Brain pericyte (primary cell): Measurements from ENCODE around the gene GLIPR2.

ENCODE experiments used
- DNase-seq: peaks from one replicate; pipeline ENCODE4 v3.0.0-alpha.2; 2012; ENCODE audit warnings: low read depth, low spot score

Gene GLIPR2

DNA sequence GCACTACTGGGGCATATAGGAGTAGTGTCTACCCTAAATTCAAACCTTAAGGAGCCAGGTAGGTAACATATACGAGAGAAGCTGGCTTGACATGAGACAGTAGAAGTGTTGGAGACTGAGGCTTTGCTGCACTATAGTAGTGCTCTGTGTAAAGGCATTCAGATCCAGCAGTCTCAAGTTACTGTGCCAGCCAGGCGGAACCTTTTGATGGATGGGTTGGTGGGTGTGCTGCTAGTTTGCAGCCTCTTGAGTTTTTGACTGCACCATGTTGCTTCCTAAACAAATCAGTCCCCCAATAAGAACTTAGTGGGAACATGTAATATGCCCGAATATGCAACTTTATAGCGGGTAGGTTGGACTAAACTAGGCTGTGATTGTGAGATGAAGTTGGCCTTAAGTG, 55.7 kb downstream of the GLIPR2 start:
- no peak for DNase-seq

DNA sequence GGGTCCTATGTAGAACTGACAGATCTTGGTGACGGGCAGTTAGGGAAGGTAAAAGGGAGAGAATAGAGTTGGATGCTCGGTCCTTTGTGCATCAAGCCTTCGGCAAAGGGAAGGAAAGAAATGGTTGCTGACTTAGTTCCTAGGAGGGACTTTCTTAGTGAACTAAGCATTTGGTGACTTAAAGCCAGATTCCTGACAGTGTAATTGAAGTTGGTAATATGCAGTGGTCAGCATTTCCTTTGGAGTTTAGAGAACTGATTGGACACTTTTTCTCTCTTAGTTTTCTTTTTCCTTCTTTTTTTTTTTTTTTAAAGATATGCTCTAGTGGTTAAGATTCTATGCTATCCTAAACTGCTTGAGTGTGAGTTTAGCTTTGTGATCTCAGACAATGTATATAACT, 56.5 kb downstream of the GLIPR2 start:
- DNase-seq = no peak

DNA sequence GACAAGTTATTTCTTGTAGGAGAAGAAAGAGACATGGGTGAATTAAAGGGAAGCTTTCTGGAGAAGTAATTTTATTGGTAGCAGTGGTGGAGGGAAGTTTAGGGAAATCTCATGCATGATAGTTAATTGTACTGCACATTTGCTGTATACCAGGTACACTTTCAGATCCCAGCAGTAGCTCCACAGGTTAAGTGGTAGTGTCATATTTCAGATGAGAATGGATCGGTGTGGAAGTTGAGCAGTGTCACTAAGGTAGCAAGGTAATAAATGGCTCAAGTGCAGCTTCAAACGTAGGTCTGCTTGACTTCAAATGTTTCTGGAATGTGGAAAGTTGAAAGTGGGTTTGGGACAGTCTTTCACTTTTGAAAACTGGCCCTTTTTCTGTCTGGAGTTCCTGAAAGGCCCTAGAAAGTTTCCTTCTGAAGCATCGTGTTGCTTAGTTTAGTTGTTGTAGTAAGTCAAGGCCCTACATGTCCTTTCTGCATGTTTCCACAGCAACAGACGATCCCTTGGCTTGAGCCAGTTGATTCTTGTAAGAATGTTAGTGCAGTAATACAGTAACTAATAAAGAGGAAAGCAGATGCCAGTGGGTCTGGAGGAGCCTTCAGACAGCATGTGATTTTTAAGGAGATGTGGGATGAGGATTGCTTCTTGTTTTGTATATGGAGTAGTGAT, 57.9 kb downstream of the GLIPR2 start:
- no peak for DNase-seq

DNA sequence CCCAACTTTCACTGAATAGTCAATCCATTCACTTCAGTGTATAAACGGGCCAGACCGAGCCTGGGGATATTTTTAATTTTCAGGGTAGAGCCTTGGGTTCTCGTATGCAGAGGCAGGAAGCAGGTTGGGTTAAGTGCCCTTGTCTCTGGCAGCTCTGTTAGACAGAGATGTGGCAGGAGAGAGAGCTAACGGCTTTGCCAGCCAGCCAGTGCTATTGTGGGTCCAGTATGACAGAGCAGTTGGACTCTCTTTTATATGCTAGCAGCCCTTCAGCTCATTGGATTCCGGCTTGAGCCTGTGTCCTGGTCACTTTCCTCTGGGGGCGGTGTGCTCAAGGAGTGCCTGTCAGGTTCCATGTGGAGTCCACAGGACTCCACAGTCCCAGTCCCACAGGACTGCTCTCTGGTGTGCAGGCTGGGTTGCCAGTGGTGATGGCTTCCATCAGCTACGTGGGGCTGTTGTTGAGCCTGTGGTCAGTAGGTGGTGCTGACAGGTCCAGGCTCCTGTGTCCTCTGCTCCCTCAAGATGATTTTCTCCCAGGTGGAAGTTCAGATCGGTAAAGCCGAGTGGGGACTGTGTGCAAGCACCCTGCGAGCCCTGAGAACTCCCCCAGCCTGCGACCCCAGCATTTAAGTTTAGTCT, 68.5 kb downstream of the GLIPR2 start:
- no peak for DNase-seq

DNA sequence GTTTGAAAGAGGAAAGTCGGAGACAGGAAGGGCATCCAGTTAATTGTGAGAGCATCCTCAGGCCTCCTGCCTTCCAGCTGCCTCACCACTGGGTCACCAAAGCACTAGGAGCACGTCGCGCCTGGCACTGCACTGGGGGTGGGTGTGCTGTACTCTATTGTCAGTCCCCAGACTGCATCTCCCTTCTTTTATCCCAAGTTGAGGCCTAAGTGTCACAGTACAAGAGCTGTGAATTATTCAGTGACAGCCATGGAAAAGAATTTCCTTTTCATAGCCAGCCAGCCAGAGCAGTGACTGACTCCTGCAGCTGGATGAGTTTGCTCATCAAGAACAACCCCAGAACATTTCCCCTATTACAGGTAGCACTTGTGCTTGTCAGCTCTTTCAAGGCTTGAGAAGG, 70.5 kb downstream of the GLIPR2 start:
- no peak for DNase-seq

DNA sequence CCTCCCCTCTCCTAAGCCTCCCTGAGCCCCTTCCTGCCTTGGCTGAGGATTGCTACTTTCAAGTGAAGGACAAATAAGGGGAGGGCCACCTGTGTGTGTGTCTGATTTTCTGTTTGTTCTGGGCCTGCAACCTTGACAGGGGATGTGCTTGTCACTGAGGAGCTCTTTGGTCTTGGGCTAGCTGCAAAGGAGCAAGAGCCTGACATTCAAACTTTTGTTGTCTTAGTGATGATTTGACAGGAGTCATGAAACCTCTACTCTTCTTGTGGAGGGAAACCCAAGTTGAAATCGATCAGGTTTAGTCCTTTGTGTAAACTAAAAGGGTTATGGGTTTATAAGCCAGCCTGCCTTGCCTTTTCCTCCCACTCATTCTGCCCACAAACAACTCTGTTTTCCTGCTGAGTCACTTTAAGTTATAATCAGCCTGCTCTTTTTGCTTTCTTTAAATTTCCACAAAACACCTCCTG, 71.0 kb downstream of the GLIPR2 start:
- no peak for DNase-seq

DNA sequence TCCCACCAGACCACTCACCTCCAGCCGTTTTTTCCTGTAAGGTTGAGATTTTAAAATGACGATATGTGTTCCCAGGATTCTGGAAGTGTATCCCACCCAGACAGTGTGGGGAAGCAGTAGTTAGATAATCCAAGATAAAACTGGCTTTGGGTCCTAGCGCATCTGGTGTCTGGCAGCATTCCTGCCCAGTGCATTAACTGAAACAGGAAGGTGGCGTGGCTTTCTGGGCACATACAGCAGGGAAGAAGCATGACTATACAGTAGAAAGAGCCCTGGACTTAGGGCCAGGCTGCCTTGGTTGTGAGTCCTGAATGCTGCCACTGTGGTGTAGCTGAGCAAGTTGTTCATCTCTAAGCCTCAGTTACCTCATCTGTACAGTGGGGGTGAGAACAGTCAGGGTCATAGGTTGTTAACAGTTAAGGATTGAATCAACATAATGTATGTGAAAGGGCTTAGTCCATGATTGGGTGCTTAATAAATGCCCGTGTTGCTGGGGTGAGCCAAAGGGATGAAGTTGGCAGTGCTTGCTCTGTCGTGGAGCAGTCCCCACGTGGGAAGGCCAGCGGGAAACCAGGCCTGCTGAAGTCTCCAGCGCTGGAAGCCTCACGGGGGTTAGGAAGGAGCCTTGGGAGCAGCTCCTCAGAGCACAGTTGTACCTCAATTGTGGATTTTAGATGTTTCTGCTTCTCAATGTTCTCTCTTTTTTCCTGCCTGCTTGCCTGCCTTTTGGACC, 72.2 kb downstream of the GLIPR2 start:
- no peak for DNase-seq

DNA sequence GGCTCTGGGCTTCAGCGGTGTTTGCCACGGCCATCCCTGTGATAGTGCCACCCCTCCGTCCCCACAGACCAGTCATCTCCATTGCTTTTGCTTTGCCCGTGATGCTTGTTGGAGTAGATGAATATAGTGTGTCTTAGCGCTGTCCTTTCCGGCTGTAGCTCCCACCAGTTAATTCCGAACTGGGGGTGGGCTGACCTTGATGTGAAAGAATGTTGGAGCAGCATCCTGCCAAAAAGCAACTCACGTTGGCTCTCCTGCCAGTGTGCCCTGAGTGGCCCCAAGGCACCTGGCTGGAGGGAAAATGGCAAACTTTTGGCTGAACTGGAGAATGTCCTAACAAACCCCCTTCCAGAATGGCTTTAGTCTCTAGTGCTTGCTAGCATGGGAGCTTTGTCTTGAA, 74.2 kb downstream of the GLIPR2 start:
- no peak for DNase-seq

DNA sequence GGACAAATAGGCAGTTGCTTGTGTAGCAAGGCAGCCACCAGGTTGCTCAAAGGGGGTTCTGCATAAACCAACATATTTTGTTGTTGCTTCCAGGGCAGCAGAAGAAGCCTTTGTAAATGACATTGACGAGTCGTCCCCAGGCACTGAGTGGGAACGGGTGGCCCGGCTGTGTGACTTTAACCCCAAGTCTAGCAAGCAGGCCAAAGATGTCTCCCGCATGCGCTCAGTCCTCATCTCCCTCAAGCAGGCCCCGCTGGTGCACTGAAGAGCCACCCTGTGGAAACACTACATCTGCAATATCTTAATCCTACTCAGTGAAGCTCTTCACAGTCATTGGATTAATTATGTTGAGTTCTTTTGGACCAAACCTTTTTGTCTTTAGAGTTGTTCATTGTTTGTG, 75.0 kb downstream of the GLIPR2 start:
- no peak for DNase-seq

DNA sequence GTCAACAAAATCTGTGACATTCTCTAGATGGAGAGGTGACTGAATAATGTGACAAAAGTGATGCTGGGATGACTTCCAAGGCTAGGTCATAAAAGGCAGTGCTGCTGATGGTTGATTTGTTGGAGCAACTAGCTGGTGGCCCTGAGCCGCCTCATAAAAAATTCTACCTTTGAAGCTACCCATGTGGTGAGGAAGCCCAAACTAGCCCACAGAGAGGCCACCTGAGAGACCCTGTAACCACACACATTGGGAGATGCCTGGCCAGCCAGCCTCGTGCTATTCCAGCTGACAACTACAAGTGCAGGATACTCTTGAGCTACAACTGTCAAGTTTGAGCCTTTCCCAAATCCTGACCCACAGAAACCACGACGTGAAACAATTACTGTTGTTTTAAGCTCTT, 76.9 kb downstream of the GLIPR2 start:
- no peak for DNase-seq
